LNCaP clone FGC (cell line): ENCODE measurements around the gene METAP2.

Experiments used
- DNase-seq: peaks from one replicate; pipeline ENCODE4 v3.0.0-alpha.2; 2011; ENCODE audit warnings: low read depth
- H3K4me3 ChIP-seq: 2 replicates; pipeline ENCODE4 v1.5.1; 2011; ENCODE audit warnings: mild to moderate bottlenecking, low read depth, low read length, control low read depth
- TF ChIP-seq, protein P1 (sequence below): IDR thresholded peaks from 2 replicates; pipeline ENCODE4 v1.5.1; 2012; ENCODE audit warnings: mild to moderate bottlenecking; ENCODE audit not compliant: control insufficient read depth, insufficient read depth; ENCODE audit errors: extremely low read depth

The METAP2 gene

DNA sequence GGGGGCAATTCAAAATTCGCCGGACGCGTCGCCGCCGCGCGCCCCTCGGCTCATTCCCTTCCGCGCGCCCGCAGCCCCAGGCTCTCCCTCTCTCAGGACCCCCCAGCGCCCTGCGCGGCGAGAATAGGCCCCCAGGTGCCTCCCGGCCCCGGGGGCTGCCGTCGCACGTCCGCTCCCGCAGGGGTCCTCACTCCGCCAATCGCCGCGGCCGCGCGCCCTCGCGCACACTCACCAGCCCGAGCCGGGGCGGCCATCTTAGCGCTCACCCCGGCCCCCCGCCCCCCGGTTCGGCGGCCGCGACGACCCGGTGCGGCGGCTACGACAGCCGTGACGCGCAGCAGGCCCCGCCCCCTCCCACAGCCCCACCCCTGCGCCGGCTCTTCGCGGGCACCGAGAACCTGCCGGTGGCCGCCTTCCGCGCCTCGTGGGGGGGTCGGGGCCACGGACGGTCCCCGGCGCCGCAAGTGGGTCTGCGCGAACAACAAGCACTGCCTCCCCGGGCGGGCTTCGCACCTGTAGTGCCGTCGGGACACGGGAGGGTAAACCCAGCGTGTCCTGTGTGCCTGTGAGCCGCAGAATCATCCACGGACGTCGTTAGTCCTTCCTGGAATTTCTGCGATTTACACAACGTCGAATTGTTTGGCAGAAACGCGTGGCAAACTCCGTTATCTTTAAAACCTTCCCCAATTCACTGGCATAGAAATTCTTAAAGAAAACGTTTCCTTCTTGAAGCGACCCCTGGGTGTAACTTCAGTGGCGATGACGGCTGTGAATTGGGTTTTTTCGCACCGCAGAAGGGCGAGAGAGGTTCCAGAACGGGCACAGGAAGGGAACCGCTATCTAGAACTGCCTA lies 74.8 kb downstream of the METAP2 start:
- TF ChIP-seq, protein P1, sequence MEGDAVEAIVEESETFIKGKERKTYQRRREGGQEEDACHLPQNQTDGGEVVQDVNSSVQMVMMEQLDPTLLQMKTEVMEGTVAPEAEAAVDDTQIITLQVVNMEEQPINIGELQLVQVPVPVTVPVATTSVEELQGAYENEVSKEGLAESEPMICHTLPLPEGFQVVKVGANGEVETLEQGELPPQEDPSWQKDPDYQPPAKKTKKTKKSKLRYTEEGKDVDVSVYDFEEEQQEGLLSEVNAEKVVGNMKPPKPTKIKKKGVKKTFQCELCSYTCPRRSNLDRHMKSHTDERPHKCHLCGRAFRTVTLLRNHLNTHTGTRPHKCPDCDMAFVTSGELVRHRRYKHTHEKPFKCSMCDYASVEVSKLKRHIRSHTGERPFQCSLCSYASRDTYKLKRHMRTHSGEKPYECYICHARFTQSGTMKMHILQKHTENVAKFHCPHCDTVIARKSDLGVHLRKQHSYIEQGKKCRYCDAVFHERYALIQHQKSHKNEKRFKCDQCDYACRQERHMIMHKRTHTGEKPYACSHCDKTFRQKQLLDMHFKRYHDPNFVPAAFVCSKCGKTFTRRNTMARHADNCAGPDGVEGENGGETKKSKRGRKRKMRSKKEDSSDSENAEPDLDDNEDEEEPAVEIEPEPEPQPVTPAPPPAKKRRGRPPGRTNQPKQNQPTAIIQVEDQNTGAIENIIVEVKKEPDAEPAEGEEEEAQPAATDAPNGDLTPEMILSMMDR = no peak
- H3K4me3 ChIP-seq = no peak overlapping the region
- DNase-seq = no peak

- TF ChIP-seq, protein P1 = no peak
- H3K4me3 ChIP-seq = no peak overlapping the region
- DNase-seq = no peak
These were observed 75.6 kb downstream of the METAP2 start for GRCh38 chr12:95549392-95550084.

DNA sequence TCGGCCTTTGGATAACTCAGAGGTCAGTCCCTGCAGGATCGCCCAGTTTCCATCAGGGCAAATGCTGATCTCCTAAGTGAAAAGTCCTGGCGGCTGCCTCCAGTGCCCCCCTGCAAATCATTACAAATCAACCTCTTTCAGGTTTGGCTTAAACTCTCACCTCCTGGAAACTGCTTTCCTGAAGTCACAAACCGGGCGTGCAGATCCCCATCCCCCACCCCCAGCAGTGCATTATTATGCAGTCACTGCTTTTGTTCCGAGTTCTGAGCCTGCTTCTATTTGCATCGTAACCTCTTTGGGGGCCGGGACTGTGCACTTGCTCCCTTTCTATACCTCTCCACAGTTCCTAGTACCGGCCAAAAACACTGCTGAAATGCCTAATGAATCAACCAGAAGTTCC lies 77.4 kb downstream of the METAP2 start, which contains the start of gene USP44:
TSS of gene USP44 (minus strand) at position 172 of the 400 bp plus-strand sequence. CDS start 17,220 bp downstream, outside the sequence.
- TF ChIP-seq, protein P1 = no peak
- DNase-seq = no peak
- H3K4me3 ChIP-seq = no peak within 1 kb of the TSS

GRCh38 chr12:95551913-95552516 lies 78.1 kb downstream of the METAP2 start:
- TF ChIP-seq, protein P1 = no peak
- no peak overlapping the region for H3K4me3 ChIP-seq
- DNase-seq = no peak

- no peak for DNase-seq
- TF ChIP-seq, protein P1 = no peak
- H3K4me3 ChIP-seq = no peak overlapping the region
These were observed 79.4 kb downstream of the METAP2 start for GRCh38 chr12:95553197-95553943.

DNA sequence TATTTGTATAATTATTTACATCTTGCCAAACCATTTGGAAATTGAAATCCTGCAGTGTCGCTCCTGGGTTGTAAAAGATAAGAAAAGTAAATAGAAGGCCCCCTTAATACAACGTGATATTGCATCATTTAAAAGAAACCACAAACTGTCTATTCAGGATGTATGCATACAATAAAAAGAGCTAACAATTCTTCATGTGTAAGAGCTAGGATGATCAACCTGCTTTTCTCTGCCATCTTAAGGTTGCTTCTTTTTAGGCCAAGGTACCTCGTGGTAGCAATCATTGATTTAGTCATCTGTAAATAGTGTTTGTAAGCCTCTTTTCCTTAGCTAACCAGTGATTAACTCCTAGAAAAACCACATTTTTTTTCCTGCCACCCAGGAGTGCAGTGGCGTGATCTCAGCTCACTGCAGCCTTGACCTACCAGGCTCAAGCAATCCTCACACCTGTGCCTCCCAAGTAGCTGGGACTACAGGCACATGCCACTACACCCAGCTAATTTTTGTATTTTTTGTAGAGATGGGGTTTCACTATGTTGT lies 80.7 kb downstream of the METAP2 start:
- DNase-seq = no peak
- TF ChIP-seq, protein P1 = no peak
- H3K4me3 ChIP-seq = no peak overlapping the region
